Breast epithelium (tissue), 3 donors: ENCODE data around the gene GNE.

Source experiments
- POLR2A ChIP-seq: fragments of 450-650 bp; IDR thresholded peaks from one replicate; pipeline ENCODE4 v1.6.1; 2016; ENCODE audit warnings: antibody characterized with exemption, mild to moderate bottlenecking, moderate library complexity
- TF ChIP-seq, protein P1 (sequence below), 3 donors: fragments of 450-650 bp; IDR thresholded peaks; one replicate each; pipeline ENCODE4 v1.5.1; 2016 to 2017; ENCODE audit warnings: antibody characterized with exemption in 3 of 3, mild to moderate bottlenecking in 3 of 3, moderate library complexity in 3 of 3

DNA sequence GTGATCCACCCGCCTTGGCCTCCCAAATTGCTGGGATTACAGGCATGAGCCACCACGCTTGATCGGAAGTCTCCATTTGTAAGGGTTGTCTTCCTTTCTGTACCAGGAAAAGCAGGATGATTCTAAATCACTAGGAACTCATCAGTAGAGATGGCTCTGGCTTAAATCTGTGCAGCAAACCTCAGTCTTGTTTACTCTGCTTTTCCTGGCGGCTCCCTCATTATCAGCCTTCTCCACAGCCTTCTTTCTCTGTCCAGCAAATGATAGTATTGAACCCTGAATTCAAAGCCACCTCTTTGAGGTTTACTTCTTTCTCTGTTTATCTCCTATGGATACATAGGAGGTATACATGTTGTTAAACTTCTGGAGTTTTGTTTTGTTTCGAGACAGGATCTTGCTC, 43.0 kb upstream of the GNE start:
- TF ChIP-seq, protein P1, sequence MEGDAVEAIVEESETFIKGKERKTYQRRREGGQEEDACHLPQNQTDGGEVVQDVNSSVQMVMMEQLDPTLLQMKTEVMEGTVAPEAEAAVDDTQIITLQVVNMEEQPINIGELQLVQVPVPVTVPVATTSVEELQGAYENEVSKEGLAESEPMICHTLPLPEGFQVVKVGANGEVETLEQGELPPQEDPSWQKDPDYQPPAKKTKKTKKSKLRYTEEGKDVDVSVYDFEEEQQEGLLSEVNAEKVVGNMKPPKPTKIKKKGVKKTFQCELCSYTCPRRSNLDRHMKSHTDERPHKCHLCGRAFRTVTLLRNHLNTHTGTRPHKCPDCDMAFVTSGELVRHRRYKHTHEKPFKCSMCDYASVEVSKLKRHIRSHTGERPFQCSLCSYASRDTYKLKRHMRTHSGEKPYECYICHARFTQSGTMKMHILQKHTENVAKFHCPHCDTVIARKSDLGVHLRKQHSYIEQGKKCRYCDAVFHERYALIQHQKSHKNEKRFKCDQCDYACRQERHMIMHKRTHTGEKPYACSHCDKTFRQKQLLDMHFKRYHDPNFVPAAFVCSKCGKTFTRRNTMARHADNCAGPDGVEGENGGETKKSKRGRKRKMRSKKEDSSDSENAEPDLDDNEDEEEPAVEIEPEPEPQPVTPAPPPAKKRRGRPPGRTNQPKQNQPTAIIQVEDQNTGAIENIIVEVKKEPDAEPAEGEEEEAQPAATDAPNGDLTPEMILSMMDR (IDR thresholded peaks at IDR 0.05): no peak
- no peak for TF ChIP-seq POLR2A
